H9 (cell line): ENCODE data around the gene DCST1. TPM values are rescaled to one million over a fixed set of nuclear protein-coding genes. Genes with fewer than 3 reads are reported as not detected.

Source experiments
- DNase-seq: peaks from one replicate; pipeline ENCODE4 v3.0.0-alpha.2; 2017
- H2AFZ ChIP-seq: one replicate; pipeline ENCODE4 v1.6.1; 2013; ENCODE audit warnings: mild to moderate bottlenecking, low read length, control low read depth, moderate library complexity
- H2AK5ac ChIP-seq: 2 replicates; pipeline ENCODE4 v1.6.1; 2013; ENCODE audit warnings: low read length, control low read depth, mixed read lengths; ENCODE audit not compliant: insufficient read length
- H2BK120ac ChIP-seq: one replicate; pipeline ENCODE4 v1.6.1; 2013; ENCODE audit warnings: low read depth, mild to moderate bottlenecking, low read length, control low read depth, inconsistent platforms; ENCODE audit not compliant: poor library complexity, severe bottlenecking
- H2BK12ac ChIP-seq: 2 replicates; pipeline ENCODE4 v1.6.1; 2013; ENCODE audit warnings: low read length, control low read depth, mixed read lengths, low read depth; ENCODE audit not compliant: insufficient read length
- H2BK15ac ChIP-seq: 2 replicates; pipeline ENCODE4 v1.6.1; 2013; ENCODE audit warnings: low read depth, low read length, control low read depth
- H2BK20ac ChIP-seq: one replicate; pipeline ENCODE4 v1.6.1; 2013; ENCODE audit warnings: low read depth, mild to moderate bottlenecking, low read length, control low read depth, inconsistent platforms; ENCODE audit not compliant: poor library complexity, severe bottlenecking
- H2BK5ac ChIP-seq: 2 replicates; pipeline ENCODE4 v1.6.1; 2013; ENCODE audit warnings: low read length, control low read depth, mixed read lengths; ENCODE audit not compliant: insufficient read length
- H3K14ac ChIP-seq: 2 replicates; pipeline ENCODE4 v1.6.1; 2013; ENCODE audit warnings: low read length, control low read depth; ENCODE audit not compliant: insufficient read depth
- H3K18ac ChIP-seq: 2 replicates; pipeline ENCODE4 v1.6.1; 2013; ENCODE audit warnings: low read depth, mild to moderate bottlenecking, mixed read lengths, low read length, control low read depth; ENCODE audit not compliant: insufficient read length
- H3K23ac ChIP-seq: 2 replicates; pipeline ENCODE4 v1.6.1; 2013; ENCODE audit warnings: low read length, control low read depth, mixed read lengths, low read depth; ENCODE audit not compliant: insufficient read length
- H3K23me2 ChIP-seq: 2 replicates; pipeline ENCODE4 v1.6.1; 2013; ENCODE audit warnings: low read depth, mild to moderate bottlenecking, mixed read lengths, low read length, control low read depth; ENCODE audit not compliant: insufficient read length, poor library complexity, severe bottlenecking
- H3K27ac ChIP-seq: 2 replicates; pipeline ENCODE4 v1.5.1; 2013; ENCODE audit warnings: low read length, control low read depth, mixed read lengths, low read depth; ENCODE audit not compliant: insufficient read length
- H3K27me3 ChIP-seq: 2 replicates; pipeline ENCODE4 v1.6.1; 2013; ENCODE audit warnings: low read length, control low read depth, inconsistent platforms; ENCODE audit not compliant: insufficient read depth
- H3K4ac ChIP-seq: 2 replicates; pipeline ENCODE4 v1.6.1; 2013; ENCODE audit warnings: low read depth, mild to moderate bottlenecking, control low read depth, inconsistent platforms, low read length, moderate library complexity
- H3K4me1 ChIP-seq: 2 replicates; pipeline ENCODE4 v1.6.1; 2013; ENCODE audit warnings: low read length, control low read depth, inconsistent platforms; ENCODE audit not compliant: insufficient read depth
- H3K4me2 ChIP-seq: 2 replicates; pipeline ENCODE4 v1.6.1; 2013; ENCODE audit warnings: low read length, control low read depth, mixed read lengths; ENCODE audit not compliant: insufficient read length, insufficient read depth
- H3K56ac ChIP-seq: 2 replicates; pipeline ENCODE4 v1.6.1; 2013; ENCODE audit warnings: low read depth, mild to moderate bottlenecking, mixed read lengths, low read length, control low read depth; ENCODE audit not compliant: insufficient read length
- H3K79me1 ChIP-seq: 2 replicates; pipeline ENCODE4 v1.6.1; 2013; ENCODE audit warnings: low read depth, mild to moderate bottlenecking, moderate library complexity, low read length, control low read depth, inconsistent platforms; ENCODE audit not compliant: insufficient read depth, poor library complexity, severe bottlenecking
- H3K79me2 ChIP-seq: 2 replicates; pipeline ENCODE4 v1.6.1; 2013; ENCODE audit warnings: low read length, control low read depth, inconsistent platforms; ENCODE audit not compliant: insufficient read depth
- H3K9ac ChIP-seq: 2 replicates; pipeline ENCODE4 v1.6.1; 2013; ENCODE audit warnings: low read length, control low read depth, mixed read lengths; ENCODE audit not compliant: insufficient read length; ENCODE audit errors: extremely low read depth
- H3K9me3 ChIP-seq: one replicate; pipeline ENCODE4 v1.6.1; 2013; ENCODE audit warnings: low read depth, low read length, inconsistent platforms; ENCODE audit not compliant: control insufficient read depth
- H3T11ph ChIP-seq: one replicate; pipeline ENCODE4 v1.6.1; 2013; ENCODE audit warnings: mild to moderate bottlenecking, low read length, control low read depth, inconsistent platforms
- H4K20me1 ChIP-seq: one replicate; pipeline ENCODE4 v1.6.1; 2013; ENCODE audit not compliant: control insufficient read depth, insufficient read length, insufficient read depth
- H4K5ac ChIP-seq: 2 replicates; pipeline ENCODE4 v1.6.1; 2013; ENCODE audit warnings: low read depth, mild to moderate bottlenecking, mixed read lengths, low read length, control low read depth; ENCODE audit not compliant: insufficient read length
- H4K8ac ChIP-seq: replicated peaks from 2 replicates; pipeline ENCODE4 v1.6.1; 2013; ENCODE audit warnings: low read length, control low read depth, mixed read lengths, low read depth; ENCODE audit not compliant: insufficient read length
- H4K91ac ChIP-seq: 2 replicates; pipeline ENCODE4 v1.6.1; 2013; ENCODE audit warnings: low read depth, mild to moderate bottlenecking, moderate library complexity, mixed read lengths, low read length, control low read depth; ENCODE audit not compliant: insufficient read length
- H3K27ac Mint-ChIP-seq, 3 experiments: 2 replicates in 2 of 3; 3 replicates in 1 of 3; pipeline ENCODE4 v1.8.0; 2020 to 2021; ENCODE audit warnings: mixed read lengths in 3 of 3, mild to moderate bottlenecking in 1 of 3, moderate library complexity in 1 of 3
- H3K27me3 Mint-ChIP-seq: 2 replicates; pipeline ENCODE4 v1.8.0; 2021; ENCODE audit warnings: low read depth, mild to moderate bottlenecking, moderate library complexity, mixed read lengths
- H3K36me3 Mint-ChIP-seq, 3 experiments: 2 replicates in 2 of 3; 3 replicates in 1 of 3; pipeline ENCODE4 v1.8.0; 2020 to 2021; ENCODE audit warnings: low read depth in 3 of 3, mixed read lengths in 3 of 3; ENCODE audit not compliant: insufficient read depth in 1 of 3
- H3K4me1 Mint-ChIP-seq, 2 experiments: 2 replicates each; pipeline ENCODE4 v1.8.0; 2020; ENCODE audit warnings: mixed read lengths in 2 of 2
- H3K4me3 Mint-ChIP-seq, 2 experiments: 2 replicates in 1 of 2; 3 replicates in 1 of 2; pipeline ENCODE4 v1.8.0; 2020 to 2021; ENCODE audit warnings: mild to moderate bottlenecking in 2 of 2, mixed read lengths in 2 of 2, moderate library complexity in 1 of 2
- H3K9me3 Mint-ChIP-seq, 2 experiments: 2 replicates in 1 of 2; 3 replicates in 1 of 2; pipeline ENCODE4 v1.8.0; 2020; ENCODE audit warnings: mild to moderate bottlenecking in 2 of 2, mixed read lengths in 2 of 2, moderate library complexity in 1 of 2
- CTCF ChIP-seq: fragments of 200-600 bp; sonication (generic); conservative IDR thresholded peaks from 3 replicates; pipeline ENCODE4 v1.8.0; 2021; ENCODE audit warnings: antibody characterized with exemption, mild to moderate bottlenecking
- WGBS: extraction: QIAGEN DNeasy Blood & Tissue Kit; methylation state at CpG from one replicate; pipeline ENCODE4 v1.1.7; 2013; ENCODE audit warnings: missing lambda C conversion rate, low lambda C conversion rate, mixed read lengths; ENCODE audit not compliant: insufficient read length; ENCODE audit errors: extremely low coverage; 5-methylcytosine and 5-hydroxymethylcytosine counted together
- total RNA-seq: library from RNA; stranded (reverse); gene quantifications from 2 replicates; pipeline ENCODE4 v1.2.1, GENCODE V29; 2021

Gene DCST1
- total RNA-seq, 1 experiment from 2014 or later = not detected

GRCh38 chr1:155012776-155013602 is 20.6 kb upstream of the DCST1 start:
- Histone ChIP-seq H3K23ac (no peak overlapping the region), H2BK120ac (no peak overlapping the region), H3K4me1 (peaks cover 3% of the 10 kb centered on the region; the same call in 1 of the 2 replicates), H4K5ac (no peak overlapping the region), H3K9me3 (no peaks in the 10 kb centered on the region), H2BK12ac (no peak overlapping the region), H2AFZ (no peak overlapping the region), H4K8ac (no peak overlapping the region), H3K4ac (no peak overlapping the region), H3K9ac (no peak overlapping the region), H3K4me2 (no peak overlapping the region), H3K79me2 (no peaks in the 10 kb centered on the region; the same call in 1 of the 2 replicates), H2AK5ac (no peak overlapping the region), H4K20me1 (no peaks in the 10 kb centered on the region), H2BK15ac (no peak overlapping the region), H3K14ac (no peak overlapping the region), H3T11ph (no peak overlapping the region), H3K56ac (no peak overlapping the region), H4K91ac (no peak overlapping the region), H2BK20ac (no peak overlapping the region), H3K27me3 (no peaks in the 10 kb centered on the region), H3K23me2 (no peaks in the 10 kb centered on the region), H3K18ac (no peak overlapping the region), H2BK5ac (no peak overlapping the region), H3K27ac (no peak overlapping the region), H3K79me1 (no peaks in the 10 kb centered on the region)
- no peak for DNase-seq
- no CpG with 5 or more reads among the region's 3 CpGs for WGBS
- Mint-ChIP-seq H3K27ac (peak overlapping the region; percentile 56 to 96 (median 72); a peak in 4 of 7 replicates), H3K4me1 (peaks cover 39 to 66% of the 10 kb centered on the region in 2 experiments), H3K27me3 (no peaks in the 10 kb centered on the region), H3K4me3 (peak overlapping the region in 1 of 2 experiments; percentile 57; a peak in 2 of 5 replicates), H3K9me3 (no peaks in the 10 kb centered on the region; a peak in 1 of 5 replicates), H3K36me3 (peaks cover 8 to 33% (median 18%) of the 10 kb centered on the region in 3 experiments; a peak in 6 of 7 replicates)
- TF ChIP-seq CTCF = no peak
